Gastroesophageal sphincter (tissue), 4 donors: ENCODE results near the gene MYG1. TPM values are rescaled to one million over a fixed set of nuclear protein-coding genes. Genes with fewer than 3 reads are reported as not detected.
A peak's percentile ranks its signal among the peaks of the same experiment; 100 is the strongest.
"Not testable (repeated sequence)": the region's sequence is repeated elsewhere in the genome, so short reads cannot be mapped to it uniquely, and the experiment has no call there.

ENCODE experiments used
- ATAC-seq: fragments of 150-250 bp; one replicate; pipeline ENCODE4 v1.9.1; 2016; ENCODE audit warnings: mild to moderate bottlenecking, moderate library complexity
- H3K27ac ChIP-seq, 4 donors: fragments of 200-600 bp; sonication (generic) in 3 of 4; 1 replicate in 3 of 4; 2 replicates in 1 of 4; pipeline ENCODE4 v1.5.1; 2016 to 2019
- H3K27me3 ChIP-seq: fragments of 200-600 bp; sonication (generic); one replicate; pipeline ENCODE4 v1.5.1; 2019
- H3K36me3 ChIP-seq, 2 donors: fragments of 200-600 bp; sonication (generic); one replicate each; pipeline ENCODE4 v1.5.1; 2019; ENCODE audit warnings: control low read depth in 1 of 2
- H3K4me1 ChIP-seq, 3 donors: fragments of 200-600 bp; sonication (generic); 1 replicate in 2 of 3; 2 replicates in 1 of 3; pipeline ENCODE4 v1.5.1; 2016 to 2019; ENCODE audit warnings: control low read depth in 2 of 3
- H3K4me3 ChIP-seq, 2 donors: fragments of 200-600 bp; sonication (generic); one replicate each; pipeline ENCODE4 v1.5.1; 2019; ENCODE audit warnings: mild to moderate bottlenecking in 1 of 2, moderate library complexity in 1 of 2
- H3K9me3 ChIP-seq, 3 donors: fragments of 200-600 bp; sonication (generic); one replicate each; pipeline ENCODE4 v1.5.1; 2017 to 2019; ENCODE audit warnings: control low read depth in 2 of 3
- CTCF ChIP-seq, 4 experiments: fragments of 200-600 bp in 2 of 4; fragments of 450-650 bp in 2 of 4; sonication (generic) in 1 of 4; IDR thresholded peaks; one replicate each; pipeline ENCODE4 v1.5.1; 2017 to 2019; ENCODE audit warnings: antibody characterized with exemption in 4 of 4, mild to moderate bottlenecking in 2 of 4, moderate library complexity in 2 of 4
- EP300 ChIP-seq: sonication (generic); formaldehyde crosslinking; IDR thresholded peaks from one replicate; pipeline ENCODE4 v1.6.1; 2017; ENCODE audit warnings: antibody characterized with exemption, mild to moderate bottlenecking
- POLR2A ChIP-seq, 2 donors: fragments of 450-650 bp; IDR thresholded peaks; one replicate each; pipeline ENCODE4 v1.6.1; 2017; ENCODE audit warnings: antibody characterized with exemption in 2 of 2, mild to moderate bottlenecking in 2 of 2, moderate library complexity in 1 of 2
- POLR2AphosphoS5 ChIP-seq: sonication (generic); formaldehyde crosslinking; IDR thresholded peaks from one replicate; pipeline ENCODE4 v1.6.1; 2017; ENCODE audit warnings: antibody characterized with exemption
- WGBS, 2 donors: methylation state at CpG; one replicate each; pipeline ENCODE4 v1.1.5; 2018; ENCODE audit warnings: low coverage in 1 of 2; 5-methylcytosine and 5-hydroxymethylcytosine counted together
- total RNA-seq, 4 donors: library from RNA; depleted of rRNA; stranded (reverse); fragments of >200 nt; gene quantifications; one replicate each; pipeline ENCODE4 v1.1.0, GENCODE V29; 2016

Gene MYG1
- total RNA-seq, 4 donors from 2014 or later = 40.9 to 49.2 (median 46.3) TPM

- H3K27me3 ChIP-seq = no peaks in the 10 kb centered on the region
- ATAC-seq = no peak
- no peak overlapping the region for H3K27ac ChIP-seq
- H3K36me3 ChIP-seq = no peaks in the 10 kb centered on the region
- H3K9me3 ChIP-seq = no peaks in the 10 kb centered on the region
- H3K4me3 ChIP-seq = no peak overlapping the region
- no peak for TF ChIP-seq POLR2A (IDR thresholded peaks at IDR 0.05)
- TF ChIP-seq EP300 = no peak
- TF ChIP-seq CTCF (IDR thresholded peaks at IDR 0.05) = no peak
- TF ChIP-seq POLR2AphosphoS5 = no peak
- peaks cover 4 to 30% (median 19%) of the 10 kb centered on the region in 3 donors for H3K4me1 ChIP-seq
Measured at GRCh38 chr12:53292426-53292825, 7.1 kb upstream of the MYG1 start.

GRCh38 chr12:53295070-53295890, 4.2 kb upstream of the MYG1 start, which contains the start of gene PFDN5:
Gene PFDN5 (plus strand): TSS chr12:53295542. CDS start chr12:53295568, 26 bp downstream.
- H3K27ac ChIP-seq = peak within 1 kb of the TSS; percentile 77 to 90 (median 89)
- TF ChIP-seq EP300 (no peak), POLR2AphosphoS5 (peak; percentile 76), POLR2A (IDR thresholded peaks at IDR 0.05) (peak; percentile 59 to 63), CTCF (IDR thresholded peaks at IDR 0.05) (peak in 3 of 4 experiments; percentile 33 to 57 (median 41))
- 1% methylated on average over 20 of the region's 42 CpGs; no CpG with 5 or more reads in 1 of the 2 donors for WGBS, 2 donors

GRCh38 chr12:53295891-53296219, 3.6 kb upstream of the MYG1 start:
- peaks cover 4 to 59% (median 36%) of the 10 kb centered on the region in 3 donors for H3K4me1 ChIP-seq
- H3K27me3 ChIP-seq = no peaks in the 10 kb centered on the region
- H3K36me3 ChIP-seq = peaks cover 0 to 13% of the 10 kb centered on the region in 2 donors
- TF ChIP-seq EP300 (no peak), POLR2A (IDR thresholded peaks at IDR 0.05) (no peak), CTCF (IDR thresholded peaks at IDR 0.05) (no peak), POLR2AphosphoS5 (no peak)
- 4 to 6% methylated on average over 9 to 11 of the region's 12 CpGs for WGBS, 2 donors
- no peak for ATAC-seq
- H3K9me3 ChIP-seq = no peaks in the 10 kb centered on the region
- H3K27ac ChIP-seq = peak overlapping the region; percentile 77 to 90 (median 89)
- H3K4me3 ChIP-seq = peak overlapping the region; percentile 79 to 91

More at GRCh38 chr12:53295070-53295890, 4.2 kb upstream of the MYG1 start, which contains the start of gene PFDN5:
- Histone ChIP-seq H3K9me3 (no peaks in the 10 kb centered on the region), H3K27me3 (no peaks in the 10 kb centered on the region), H3K4me1 (peaks cover 4 to 53% (median 30%) of the 10 kb centered on the region in 3 donors), H3K36me3 (peaks cover 0 to 13% of the 10 kb centered on the region in 2 donors), H3K4me3 (peak within 1 kb of the TSS; percentile 79 to 91)
- peak; percentile 96 for ATAC-seq

GRCh38 chr12:53297106-53297505, 2.4 kb upstream of the MYG1 start:
- ATAC-seq, H3K27me3 ChIP-seq, H3K4me3 ChIP-seq, H3K9me3 ChIP-seq: not testable (repeated sequence)
- Histone ChIP-seq H3K4me1 (peaks cover 4 to 72% (median 38%) of the 10 kb centered on the region in 3 donors), H3K36me3 (peaks cover 0 to 26% of the 10 kb centered on the region in 2 donors), H3K27ac (peak overlapping the region in 2 of 4 donors; percentile 7 to 81)
- 92% methylated on average over 9 of the region's 10 CpGs; no CpG with 5 or more reads in 1 of the 2 donors for WGBS, 2 donors

GRCh38 chr12:53298164-53298563, 1.3 kb upstream of the MYG1 start:
- peak overlapping the region in 3 of 4 donors; percentile 7 to 81 (median 77) for H3K27ac ChIP-seq
- H3K27me3 ChIP-seq = no peaks in the 10 kb centered on the region
- no peak for ATAC-seq
- 50 to 52% methylated on average over 5 of the region's 5 CpGs for WGBS, 2 donors
- TF ChIP-seq POLR2AphosphoS5 (no peak), POLR2A (IDR thresholded peaks at IDR 0.05) (no peak), CTCF (IDR thresholded peaks at IDR 0.05) (no peak), EP300 (no peak)
- peaks cover 4 to 82% (median 38%) of the 10 kb centered on the region in 3 donors for H3K4me1 ChIP-seq
- H3K9me3 ChIP-seq = no peaks in the 10 kb centered on the region
- H3K36me3 ChIP-seq = peaks cover 0 to 36% of the 10 kb centered on the region in 2 donors
- no peak overlapping the region for H3K4me3 ChIP-seq
